Fibroblast of lung (primary cell): ENCODE results near the gene POLD1. TPM values are rescaled to one million over a fixed set of nuclear protein-coding genes. Genes with fewer than 3 reads are reported as not detected.
A peak's percentile ranks its signal among the peaks of the same experiment; 100 is the strongest.

Experiments
- DNase-seq, 2 donors: peaks; one replicate each; pipeline versions ENCODE4 v3.0.0 to v3.0.0-alpha.2; 2010; ENCODE audit warnings: low read depth in 2 of 2
- H2AFZ ChIP-seq: 2 replicates; pipeline ENCODE4 v1.5.1; 2012; ENCODE audit warnings: low read length, control low read depth, inconsistent platforms
- H3K27ac ChIP-seq: 2 replicates; pipeline ENCODE4 v1.5.1; 2011; ENCODE audit warnings: low read length, control low read depth; ENCODE audit not compliant: insufficient read depth
- H3K27me3 ChIP-seq: 2 replicates; pipeline ENCODE4 v1.5.1; 2011; ENCODE audit warnings: mild to moderate bottlenecking, low read length; ENCODE audit not compliant: control insufficient read depth, insufficient read depth
- H3K36me3 ChIP-seq: 2 replicates; pipeline ENCODE4 v1.5.1; 2011; ENCODE audit warnings: low read length; ENCODE audit not compliant: control insufficient read depth, insufficient read depth
- H3K4me1 ChIP-seq: 2 replicates; pipeline ENCODE4 v1.5.1; 2011; ENCODE audit warnings: low read length; ENCODE audit not compliant: control insufficient read depth, insufficient read depth; ENCODE audit errors: extremely low read depth
- H3K4me2 ChIP-seq: 2 replicates; pipeline ENCODE4 v1.5.1; 2011; ENCODE audit warnings: low read length, control low read depth; ENCODE audit not compliant: insufficient read depth; ENCODE audit errors: extremely low read depth
- H3K4me3 ChIP-seq, 4 experiments: fragments of 200-600 bp in 1 of 4; sonication (generic) in 1 of 4; replicated peaks in 1 of 4; 2 replicates each; pipeline ENCODE4 v1.5.1; 2011 to 2016; ENCODE audit warnings: low read length in 4 of 4, low read depth in 3 of 4, mild to moderate bottlenecking in 3 of 4, control low read depth in 2 of 4, inconsistent platforms in 1 of 4, mixed read lengths in 1 of 4; ENCODE audit not compliant: insufficient read depth in 1 of 4; ENCODE audit errors: control extremely low read depth in 1 of 4
- H3K79me2 ChIP-seq: 2 replicates; pipeline ENCODE4 v1.5.1; 2012; ENCODE audit warnings: mild to moderate bottlenecking, low read length, inconsistent platforms; ENCODE audit not compliant: control insufficient read depth, insufficient read depth
- H3K9ac ChIP-seq: 2 replicates; pipeline ENCODE4 v1.5.1; 2011; ENCODE audit warnings: mild to moderate bottlenecking, low read length, control low read depth; ENCODE audit not compliant: insufficient read depth
- H3K9me3 ChIP-seq: 2 replicates; pipeline ENCODE4 v1.5.1; 2012; ENCODE audit warnings: low read depth, low read length; ENCODE audit not compliant: control insufficient read depth, insufficient read depth
- H4K20me1 ChIP-seq: 2 replicates; pipeline ENCODE4 v1.5.1; 2011; ENCODE audit warnings: low read length; ENCODE audit not compliant: control insufficient read depth, insufficient read depth; ENCODE audit errors: extremely low read depth
- EZH2 ChIP-seq: IDR thresholded peaks from 2 replicates; pipeline ENCODE4 v1.5.1; 2012; ENCODE audit warnings: low read length, control low read depth, mild to moderate bottlenecking; ENCODE audit errors: missing control alignments
- polyA plus RNA-seq, 2 donors: library from polyadenylated mRNA; depleted of rRNA in 1 of 2; stranded (reverse) in 1 of 2; unstranded in 1 of 2; fragments of >200 nt; gene quantifications; 2 replicates each; pipeline ENCODE4 v1.2.1, GENCODE V29; 2011 to 2012; ENCODE audit warnings: missing spikeins in 1 of 2
- total RNA-seq: library from RNA; depleted of rRNA; stranded (reverse); fragments of >200 nt; gene quantifications from 2 replicates; pipeline ENCODE4 v1.2.1, GENCODE V29; 2014
- TF ChIP-seq, protein P1 (sequence below), 2 donors: IDR thresholded peaks in 1 of 2; conservative IDR thresholded peaks in 1 of 2; 1 replicate in 1 of 2; 2 replicates in 1 of 2; pipeline ENCODE4 v1.5.1; 2011 to 2012; ENCODE audit warnings: low read length in 2 of 2, control low read depth in 1 of 2, inconsistent platforms in 1 of 2, low read depth in 1 of 2, mild to moderate bottlenecking in 1 of 2

POLD1 gene
- total and polyA plus RNA-seq, 2 donors (not counting 1 experiment from before 2014, with no cell fraction given), result 4.0 to 23.6 TPM

DNA sequence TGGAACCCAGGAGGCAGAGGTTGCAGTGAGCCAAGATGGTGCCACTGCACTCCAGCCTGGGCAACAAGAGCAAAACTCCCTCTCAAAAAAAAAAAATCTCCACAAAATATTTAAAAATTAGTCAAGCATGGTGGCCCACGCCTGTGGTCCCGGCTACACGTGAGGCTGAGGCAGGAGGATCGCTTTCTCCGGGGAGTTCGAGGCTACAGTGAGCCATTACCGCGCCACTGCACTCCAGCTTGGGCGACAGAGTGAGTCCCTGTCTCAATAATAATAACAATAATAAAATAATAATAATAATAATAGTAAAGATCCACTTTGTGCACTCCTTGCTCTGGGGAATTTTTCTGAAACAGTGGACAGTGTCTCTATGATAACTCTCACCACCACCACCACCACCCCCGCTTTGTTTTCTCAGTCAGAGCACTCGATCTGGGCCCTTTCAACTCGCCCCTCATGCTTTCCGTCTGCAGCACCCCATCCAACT lies 27.4 kb upstream of the POLD1 start:
- Histone ChIP-seq H2AFZ (no peak overlapping the region), H3K4me2 (peak overlapping the region; percentile 54), H3K4me3 (no peak overlapping the region), H3K79me2 (no peaks in the 10 kb centered on the region), H4K20me1 (no peaks in the 10 kb centered on the region), H3K36me3 (no peaks in the 10 kb centered on the region), H3K4me1 (no peaks in the 10 kb centered on the region), H3K9ac (no peak overlapping the region), H3K27ac (no peak overlapping the region), H3K9me3 (no peaks in the 10 kb centered on the region), H3K27me3 (no peaks in the 10 kb centered on the region)
- DNase-seq, result no peak
- TF ChIP-seq EZH2, result no peak
- TF ChIP-seq, protein P1, sequence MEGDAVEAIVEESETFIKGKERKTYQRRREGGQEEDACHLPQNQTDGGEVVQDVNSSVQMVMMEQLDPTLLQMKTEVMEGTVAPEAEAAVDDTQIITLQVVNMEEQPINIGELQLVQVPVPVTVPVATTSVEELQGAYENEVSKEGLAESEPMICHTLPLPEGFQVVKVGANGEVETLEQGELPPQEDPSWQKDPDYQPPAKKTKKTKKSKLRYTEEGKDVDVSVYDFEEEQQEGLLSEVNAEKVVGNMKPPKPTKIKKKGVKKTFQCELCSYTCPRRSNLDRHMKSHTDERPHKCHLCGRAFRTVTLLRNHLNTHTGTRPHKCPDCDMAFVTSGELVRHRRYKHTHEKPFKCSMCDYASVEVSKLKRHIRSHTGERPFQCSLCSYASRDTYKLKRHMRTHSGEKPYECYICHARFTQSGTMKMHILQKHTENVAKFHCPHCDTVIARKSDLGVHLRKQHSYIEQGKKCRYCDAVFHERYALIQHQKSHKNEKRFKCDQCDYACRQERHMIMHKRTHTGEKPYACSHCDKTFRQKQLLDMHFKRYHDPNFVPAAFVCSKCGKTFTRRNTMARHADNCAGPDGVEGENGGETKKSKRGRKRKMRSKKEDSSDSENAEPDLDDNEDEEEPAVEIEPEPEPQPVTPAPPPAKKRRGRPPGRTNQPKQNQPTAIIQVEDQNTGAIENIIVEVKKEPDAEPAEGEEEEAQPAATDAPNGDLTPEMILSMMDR (conservative IDR thresholded peaks at IDR 0.05 in 1 of 2, IDR thresholded peaks at IDR 0.05 in 1 of 2; ENCODE audit: low read depth in 1 of 2, low read length in 2 of 2), result no peak

DNA sequence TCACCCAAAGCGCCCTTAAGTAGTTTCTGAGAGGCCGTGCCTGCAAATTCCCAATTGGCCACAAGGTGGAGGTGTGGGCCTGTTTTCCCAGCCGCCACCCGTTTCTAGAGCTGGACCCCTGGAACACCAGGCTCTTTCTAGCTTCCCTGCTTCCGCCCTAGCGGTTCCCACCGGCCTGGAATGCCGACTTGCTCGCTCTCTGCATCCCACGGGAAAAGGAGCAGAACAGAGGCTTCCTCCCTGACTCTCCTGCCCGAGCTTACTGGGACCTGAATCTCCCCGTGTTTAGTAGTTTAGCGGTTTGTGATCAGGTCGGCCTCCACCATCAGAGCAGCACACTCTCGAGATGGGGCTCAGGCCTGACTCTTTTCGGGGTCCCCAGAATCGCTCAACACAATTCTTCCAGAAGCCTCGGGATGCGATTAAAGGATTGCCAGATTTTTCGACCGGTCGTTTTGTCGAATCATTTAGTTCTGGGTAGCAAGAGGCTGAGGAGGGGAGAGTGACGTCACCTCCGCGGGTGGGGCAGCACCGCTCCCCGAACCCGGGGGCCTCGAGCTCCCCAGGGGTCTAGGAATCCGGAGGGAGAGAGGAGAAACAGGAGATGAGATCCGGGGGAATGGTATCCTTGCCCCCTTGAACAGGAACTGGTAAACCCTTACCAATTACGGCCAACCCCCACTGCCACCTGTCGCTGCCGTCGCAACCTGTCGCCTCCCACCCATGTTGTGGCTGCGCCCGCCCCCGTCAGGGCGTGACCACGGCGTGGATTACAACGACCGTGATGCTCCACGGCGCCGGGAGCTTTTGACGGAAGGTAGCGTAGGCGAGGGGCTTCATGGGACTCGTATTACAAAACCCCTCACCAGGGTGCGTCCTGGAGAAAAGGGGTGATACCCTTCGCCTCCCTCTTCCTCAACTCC lies 26.7 kb upstream of the POLD1 start:
- H3K4me3 ChIP-seq, result peak overlapping the region; percentile 26 to 56 (median 42)
- H3K9me3 ChIP-seq, result no peaks in the 10 kb centered on the region
- H2AFZ ChIP-seq, result peak overlapping the region; percentile 98
- no peaks in the 10 kb centered on the region for H3K27me3 ChIP-seq
- H3K36me3 ChIP-seq, result no peaks in the 10 kb centered on the region
- no peak overlapping the region for H3K9ac ChIP-seq
- H3K27ac ChIP-seq, result no peak overlapping the region
- no peaks in the 10 kb centered on the region for H4K20me1 ChIP-seq
- H3K4me2 ChIP-seq, result peak overlapping the region; percentile 54
- TF ChIP-seq, protein P1 (conservative IDR thresholded peaks at IDR 0.05 in 1 of 2, IDR thresholded peaks at IDR 0.05 in 1 of 2; ENCODE audit: low read depth in 1 of 2, low read length in 2 of 2), result peak; percentile 81 to 91
- TF ChIP-seq EZH2, result no peak
- peak; percentile 46 to 47 for DNase-seq
- H3K79me2 ChIP-seq, result no peaks in the 10 kb centered on the region
- no peaks in the 10 kb centered on the region for H3K4me1 ChIP-seq

DNA sequence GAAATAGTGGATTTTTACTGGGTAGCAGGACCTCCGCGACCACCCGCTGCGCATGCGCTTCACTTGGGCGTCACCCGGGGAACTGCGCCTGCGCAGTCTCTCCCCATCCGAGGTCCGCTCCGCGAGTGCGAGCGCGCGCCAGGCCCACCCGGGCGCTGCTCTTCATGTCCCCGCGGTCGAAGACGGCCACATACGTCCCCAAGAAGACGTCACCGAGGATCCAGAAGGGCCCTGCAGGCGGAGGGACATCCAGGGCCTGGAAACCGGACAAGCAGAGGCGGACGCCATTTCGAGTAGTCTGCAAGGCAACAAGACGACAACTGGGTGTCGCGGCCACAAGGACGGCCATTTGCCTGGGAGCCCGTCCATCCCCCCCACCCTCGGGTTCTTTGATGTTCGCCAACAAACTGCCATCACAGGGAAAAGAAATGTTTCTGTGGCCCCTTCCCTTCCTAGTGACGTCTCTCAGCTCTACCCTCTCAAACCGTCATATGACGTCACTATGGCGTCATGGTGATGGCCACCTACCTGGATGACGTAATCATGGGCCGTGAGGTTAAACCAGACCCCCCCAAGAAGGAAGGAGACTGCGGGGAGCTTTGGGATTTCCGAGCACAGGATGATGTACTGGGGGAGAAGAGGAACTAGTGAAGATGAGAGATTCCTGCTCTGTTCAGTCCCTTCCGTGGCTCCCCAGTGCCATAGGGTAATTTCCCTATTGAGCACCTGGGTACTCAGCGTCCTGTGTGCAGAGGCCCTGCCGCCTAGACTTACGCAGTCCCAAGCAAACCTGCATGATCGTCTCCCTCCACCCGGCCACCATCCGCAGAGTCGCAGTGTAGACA lies 25.4 kb upstream of the POLD1 start:
- Histone ChIP-seq H3K4me1 (no peaks in the 10 kb centered on the region), H3K9ac (no peak overlapping the region), H3K79me2 (no peaks in the 10 kb centered on the region), H3K4me3 (peak overlapping the region; percentile 20 to 41 (median 31)), H4K20me1 (no peaks in the 10 kb centered on the region), H3K9me3 (no peaks in the 10 kb centered on the region), H3K27ac (no peak overlapping the region), H3K36me3 (no peaks in the 10 kb centered on the region), H3K27me3 (no peaks in the 10 kb centered on the region), H3K4me2 (peak overlapping the region; percentile 44), H2AFZ (peak overlapping the region; percentile 75)
- DNase-seq, result peak; percentile 12 to 51
- TF ChIP-seq, protein P1 (conservative IDR thresholded peaks at IDR 0.05 in 1 of 2, IDR thresholded peaks at IDR 0.05 in 1 of 2; ENCODE audit: low read depth in 1 of 2, low read length in 2 of 2), result no peak
- no peak for TF ChIP-seq EZH2
